SK-N-SH (cell line): ENCODE data around the gene RPP21. TPM values are rescaled to one million over a fixed set of nuclear protein-coding genes. Genes with fewer than 3 reads are reported as not detected.

Experiments used
- CTCF ChIA-PET: fragments of 300-600, 350-600 bp; formaldehyde crosslinking; extraction: SDS; loops from one replicate; lab custom pipeline; 2021; lab: Yijun Ruan, JAX
- POLR2A ChIA-PET: fragments of 350-600 bp; sonication (Branson Sonifier 250); formaldehyde crosslinking; extraction: SDS; loops from one replicate; lab custom pipeline; 2020; ENCODE audit warnings: antibody characterized with exemption, inconsistent platforms; lab: Yijun Ruan, JAX
- DNase-seq: peaks from one replicate; pipeline ENCODE4 v3.0.0; 2012
- H2AFZ ChIP-seq: fragments of 200-600 bp; sonication (generic); 2 replicates; pipeline ENCODE4 v1.8.1; 2016; ENCODE audit warnings: antibody characterized with exemption, mild to moderate bottlenecking, low read depth
- H3F3A ChIP-seq: fragments of 200-600 bp; sonication (generic); replicated peaks from 2 replicates; pipeline ENCODE3; 2016; ENCODE audit warnings: antibody characterized with exemption, mild to moderate bottlenecking; ENCODE audit not compliant: insufficient read depth
- H3K27ac ChIP-seq, 2 experiments: fragments of 200-500 bp in 1 of 2; fragments of 200-600 bp in 1 of 2; sonication (Bioruptor generic) in 1 of 2; sonication (generic), shearing (Covaris generic) in 1 of 2; 2 replicates each; pipeline versions ENCODE4 v1.5.1 to v1.6.1; 2014 to 2016; ENCODE audit warnings: low read depth in 2 of 2, inconsistent platforms in 1 of 2, low read length in 1 of 2, mild to moderate bottlenecking in 1 of 2, mixed read lengths in 1 of 2
- H3K27me3 ChIP-seq: fragments of 200-600 bp; sonication (generic), shearing (Covaris generic); 2 replicates; pipeline ENCODE4 v1.6.1; 2016; ENCODE audit warnings: mixed run types; ENCODE audit not compliant: insufficient read depth
- H3K36me3 ChIP-seq, 2 experiments: fragments of 200-500 bp in 1 of 2; fragments of 200-600 bp in 1 of 2; sonication (Bioruptor generic) in 1 of 2; sonication (generic) in 1 of 2; replicated peaks in 1 of 2; 2 replicates each; pipeline versions ENCODE3 to v1.5.1; 2014 to 2016; ENCODE audit warnings: low read length in 1 of 2, mild to moderate bottlenecking in 1 of 2; ENCODE audit not compliant: insufficient read depth in 2 of 2, control insufficient read depth in 1 of 2
- H3K4me1 ChIP-seq, 2 experiments: fragments of 200-500 bp in 1 of 2; fragments of 200-600 bp in 1 of 2; sonication (Bioruptor generic) in 1 of 2; sonication (generic), shearing (Covaris generic) in 1 of 2; 2 replicates each; pipeline versions ENCODE4 v1.5.1 to v1.6.1; 2014 to 2016; ENCODE audit warnings: low read depth in 1 of 2, low read length in 1 of 2, mixed run types in 1 of 2; ENCODE audit not compliant: insufficient read depth in 2 of 2, control insufficient read depth in 1 of 2
- H3K4me2 ChIP-seq: fragments of 200-600 bp; sonication (generic), shearing (Covaris generic); 2 replicates; pipeline ENCODE4 v1.6.1; 2017; ENCODE audit warnings: mixed run types
- H3K4me3 ChIP-seq, 2 experiments: fragments of 200-500 bp in 1 of 2; fragments of 200-600 bp in 1 of 2; sonication (Bioruptor generic) in 1 of 2; sonication (generic), shearing (Covaris generic) in 1 of 2; 2 replicates each; pipeline versions ENCODE4 v1.5.1 to v1.8.1; 2014 to 2016; ENCODE audit warnings: low read depth in 2 of 2, inconsistent platforms in 1 of 2, low read length in 1 of 2, mild to moderate bottlenecking in 1 of 2, mixed read lengths in 1 of 2, moderate library complexity in 1 of 2
- H3K79me2 ChIP-seq: fragments of 200-600 bp; sonication (generic); 2 replicates; pipeline ENCODE4 v1.8.1; 2017; ENCODE audit warnings: mild to moderate bottlenecking; ENCODE audit not compliant: insufficient read depth
- H3K9ac ChIP-seq: fragments of 200-600 bp; sonication (generic); 2 replicates; pipeline ENCODE4 v1.6.1; 2017; ENCODE audit warnings: mixed run types
- H3K9me2 ChIP-seq: fragments of 200-600 bp; sonication (generic); 2 replicates; pipeline ENCODE4 v1.6.1; 2017; ENCODE audit warnings: mixed run types
- H3K9me3 ChIP-seq: fragments of 200-600 bp; sonication (generic); 2 replicates; pipeline ENCODE4 v1.6.1; 2017; ENCODE audit warnings: mixed run types, mild to moderate bottlenecking, moderate library complexity
- H4K20me1 ChIP-seq: fragments of 200-600 bp; sonication (generic); 2 replicates; pipeline ENCODE4 v1.6.1; 2017; ENCODE audit warnings: mild to moderate bottlenecking, mixed run types; ENCODE audit not compliant: insufficient read depth
- CTCF ChIP-seq: fragments of 200-600 bp; sonication (generic); IDR thresholded peaks from 2 replicates; pipeline ENCODE4 v1.6.1; 2017; ENCODE audit warnings: antibody characterized with exemption, mild to moderate bottlenecking, moderate library complexity
- FOSL2 ChIP-seq: IDR thresholded peaks from 2 replicates; pipeline ENCODE4 v1.4.0; 2012; ENCODE audit warnings: low read depth, mild to moderate bottlenecking, moderate library complexity, borderline replicate concordance
- FOXM1 ChIP-seq: IDR thresholded peaks from 2 replicates; pipeline ENCODE4 v1.4.0; 2012; ENCODE audit warnings: low read depth, mild to moderate bottlenecking
- GATA2 ChIP-seq: sonication (generic); formaldehyde crosslinking; IDR thresholded peaks from 2 replicates; pipeline ENCODE4 v1.5.0; 2020; ENCODE audit warnings: mild to moderate bottlenecking, missing genetic modification reagents
- MXI1 ChIP-seq: IDR thresholded peaks from 2 replicates; pipeline ENCODE4 v1.6.1; 2012; ENCODE audit warnings: mild to moderate bottlenecking, low read depth, low read length, improper control_type of control experiment
- NRF1 ChIP-seq: IDR thresholded peaks from 2 replicates; pipeline ENCODE4 v1.6.1; 2012; ENCODE audit warnings: low read depth, mild to moderate bottlenecking, low read length
- RXRA ChIP-seq: IDR thresholded peaks from 2 replicates; pipeline ENCODE4 v1.4.0; 2012; ENCODE audit warnings: low read depth, mild to moderate bottlenecking, borderline replicate concordance
- TAF1 ChIP-seq: IDR thresholded peaks from 2 replicates; pipeline ENCODE4 v1.6.1; 2012; ENCODE audit warnings: low read depth, mild to moderate bottlenecking, low read length, moderate library complexity, borderline replicate concordance
- TEAD4 ChIP-seq: IDR thresholded peaks from 2 replicates; pipeline ENCODE4 v1.4.0; 2012; ENCODE audit warnings: mild to moderate bottlenecking, borderline replicate concordance; ENCODE audit not compliant: insufficient read depth
- USF2 ChIP-seq: fragments of 150-350 bp; IDR thresholded peaks from 2 replicates; pipeline ENCODE4 v1.6.1; 2017; ENCODE audit warnings: antibody characterized with exemption, low read length, low read depth, borderline replicate concordance
- YY1 ChIP-seq: IDR thresholded peaks from 2 replicates; pipeline ENCODE4 v1.4.0; 2012; ENCODE audit warnings: low read depth, mild to moderate bottlenecking
- WGBS: methylation state at CpG from one replicate; pipeline ENCODE4 v1.1.6; 2017; ENCODE audit warnings: low lambda C conversion rate; 5-methylcytosine and 5-hydroxymethylcytosine counted together
- polyA plus RNA-seq, 3 experiments: library from polyadenylated mRNA; depleted of rRNA; stranded (reverse); fragments of >200 nt; gene quantifications; 2 replicates each; pipeline ENCODE4 v1.2.3, GENCODE V29; 2012
- TF ChIP-seq, protein P1 (sequence below): IDR thresholded peaks from 2 replicates; pipeline ENCODE4 v1.4.0; 2012; ENCODE audit warnings: low read depth
- TF ChIP-seq, protein P2 (sequence below): IDR thresholded peaks from 2 replicates; pipeline ENCODE4; 2012

RPP21 gene
- polyA plus RNA-seq, 1 of the 3 experiments (the other 2 are of a cell fraction), result 108 TPM

- ChIA-PET CTCF (no interaction called here), POLR2A (interaction anchor here (0.6 kb wide), 1 partner anchor 12 kb away, joined by 3 read pairs; no protein-coding TSS in a partner anchor)
These were observed 32.2 kb upstream of the RPP21 start for GRCh38 chr6:30312676-30313321.

DNA sequence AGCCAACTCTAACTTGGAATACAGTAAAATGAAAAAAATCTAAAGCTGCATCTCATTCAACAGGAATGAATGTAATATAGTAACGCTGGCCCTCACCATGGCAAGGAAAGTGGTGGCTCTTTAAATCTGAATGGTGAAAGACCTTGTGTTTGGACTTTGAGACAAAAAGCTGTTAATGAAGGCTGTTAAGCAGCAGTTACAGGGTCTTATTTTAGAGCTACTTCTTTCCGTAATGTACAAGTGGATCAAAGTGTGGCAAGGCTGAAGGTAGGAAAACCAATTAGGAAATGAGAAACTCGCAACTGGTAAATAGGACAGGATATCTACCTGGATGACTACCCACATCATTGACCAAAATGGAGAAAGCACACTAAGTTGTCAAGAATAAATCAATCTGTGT is 29.8 kb upstream of the RPP21 start:
- ChIA-PET POLR2A (interaction anchor here (1.6 kb wide), 1 partner anchor 12 kb away, joined by 5 read pairs; the partner anchor contains the start of gene TRIM39), CTCF (interaction anchor here (0.9 to 2.2 kb wide), 2 partner anchors 9 to 81 kb away, joined by 3 to 5 read pairs; no protein-coding TSS in a partner anchor)
- Histone ChIP-seq H3K27me3 (no peaks in the 10 kb centered on the region), H3K9me2 (no peaks in the 10 kb centered on the region), H3K9me3 (no peaks in the 10 kb centered on the region), H3K4me3 (no peak overlapping the region), H3K4me2 (no peak overlapping the region), H3F3A (no peaks in the 10 kb centered on the region), H2AFZ (no peak overlapping the region)
- WGBS, result 91% methylated on average over 3 of the region's 3 CpGs
- no peak for DNase-seq
- no peak for TF ChIP-seq RXRA
- TF ChIP-seq NRF1, result no peak
- no peak for TF ChIP-seq USF2
- no peak for TF ChIP-seq YY1
- no peak for TF ChIP-seq TAF1
- TF ChIP-seq MXI1, result no peak
- TF ChIP-seq CTCF, result no peak
- TF ChIP-seq, all 33 proteins: peak for 0
- Histone ChIP-seq H3K4me1 (peaks cover 0 to 3% of the 10 kb centered on the region in 2 experiments; a peak in 1 of 4 replicates), H3K27ac (no peak overlapping the region), H4K20me1 (peaks cover 78% of the 10 kb centered on the region), H3K36me3 (peaks cover 32 to 62% of the 10 kb centered on the region in 2 experiments), H3K79me2 (peaks cover 98% of the 10 kb centered on the region), H3K9ac (no peak overlapping the region)

More at GRCh38 chr6:30312676-30313321, 32.2 kb upstream of the RPP21 start:
- no peak overlapping the region for H3K27ac ChIP-seq
- no peak overlapping the region for H2AFZ ChIP-seq
- H3K9me2 ChIP-seq, result no peaks in the 10 kb centered on the region
- no peak for DNase-seq
- H3K4me1 ChIP-seq, result peaks cover 0 to 3% of the 10 kb centered on the region in 2 experiments; a peak in 1 of 4 replicates
- H4K20me1 ChIP-seq, result peaks cover 69% of the 10 kb centered on the region
- 100% methylated on average over 1 of the region's 1 CpG for WGBS
- H3K4me3 ChIP-seq, result no peak overlapping the region
- no peaks in the 10 kb centered on the region for H3F3A ChIP-seq
- H3K27me3 ChIP-seq, result no peaks in the 10 kb centered on the region
- no peak overlapping the region for H3K4me2 ChIP-seq
- TF ChIP-seq, protein P1, sequence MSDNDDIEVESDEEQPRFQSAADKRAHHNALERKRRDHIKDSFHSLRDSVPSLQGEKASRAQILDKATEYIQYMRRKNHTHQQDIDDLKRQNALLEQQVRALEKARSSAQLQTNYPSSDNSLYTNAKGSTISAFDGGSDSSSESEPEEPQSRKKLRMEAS, result no peak
- TF ChIP-seq FOXM1 (no peak), GATA2 (CRISPR knock-in tag) (no peak), TEAD4 (no peak), FOSL2 (no peak)
- TF ChIP-seq, protein P2, sequence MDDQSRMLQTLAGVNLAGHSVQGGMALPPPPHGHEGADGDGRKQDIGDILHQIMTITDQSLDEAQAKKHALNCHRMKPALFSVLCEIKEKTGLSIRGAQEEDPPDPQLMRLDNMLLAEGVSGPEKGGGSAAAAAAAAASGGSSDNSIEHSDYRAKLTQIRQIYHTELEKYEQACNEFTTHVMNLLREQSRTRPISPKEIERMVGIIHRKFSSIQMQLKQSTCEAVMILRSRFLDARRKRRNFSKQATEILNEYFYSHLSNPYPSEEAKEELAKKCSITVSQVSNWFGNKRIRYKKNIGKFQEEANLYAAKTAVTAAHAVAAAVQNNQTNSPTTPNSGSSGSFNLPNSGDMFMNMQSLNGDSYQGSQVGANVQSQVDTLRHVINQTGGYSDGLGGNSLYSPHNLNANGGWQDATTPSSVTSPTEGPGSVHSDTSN, result no peak
- peaks cover 97% of the 10 kb centered on the region for H3K79me2 ChIP-seq
- H3K9me3 ChIP-seq, result no peaks in the 10 kb centered on the region
- H3K36me3 ChIP-seq, result peaks cover 23 to 67% of the 10 kb centered on the region in 2 experiments
- H3K9ac ChIP-seq, result no peak overlapping the region
